ENCODE results near the gene ABLIM1.

DNA sequence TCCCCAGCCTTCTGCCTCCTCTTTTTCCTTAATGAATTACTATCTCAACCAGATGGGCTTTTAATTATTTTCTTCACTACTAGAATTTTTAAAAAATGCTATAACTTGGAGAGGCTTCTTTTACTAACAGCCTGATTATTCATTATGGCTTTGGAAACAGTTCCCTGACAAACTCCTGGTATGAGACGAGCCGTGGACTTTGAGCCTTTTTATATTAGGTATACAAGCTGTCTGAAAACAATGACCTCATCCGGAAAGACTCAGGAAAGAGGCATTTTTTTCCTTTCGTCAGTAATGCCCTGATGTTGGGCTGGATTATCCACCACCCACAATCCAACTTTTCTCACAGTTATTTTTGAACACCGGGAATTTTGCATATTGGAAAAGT is 26.7 kb upstream of the ABLIM1 start:
- TF ChIP-seq, protein P1, sequence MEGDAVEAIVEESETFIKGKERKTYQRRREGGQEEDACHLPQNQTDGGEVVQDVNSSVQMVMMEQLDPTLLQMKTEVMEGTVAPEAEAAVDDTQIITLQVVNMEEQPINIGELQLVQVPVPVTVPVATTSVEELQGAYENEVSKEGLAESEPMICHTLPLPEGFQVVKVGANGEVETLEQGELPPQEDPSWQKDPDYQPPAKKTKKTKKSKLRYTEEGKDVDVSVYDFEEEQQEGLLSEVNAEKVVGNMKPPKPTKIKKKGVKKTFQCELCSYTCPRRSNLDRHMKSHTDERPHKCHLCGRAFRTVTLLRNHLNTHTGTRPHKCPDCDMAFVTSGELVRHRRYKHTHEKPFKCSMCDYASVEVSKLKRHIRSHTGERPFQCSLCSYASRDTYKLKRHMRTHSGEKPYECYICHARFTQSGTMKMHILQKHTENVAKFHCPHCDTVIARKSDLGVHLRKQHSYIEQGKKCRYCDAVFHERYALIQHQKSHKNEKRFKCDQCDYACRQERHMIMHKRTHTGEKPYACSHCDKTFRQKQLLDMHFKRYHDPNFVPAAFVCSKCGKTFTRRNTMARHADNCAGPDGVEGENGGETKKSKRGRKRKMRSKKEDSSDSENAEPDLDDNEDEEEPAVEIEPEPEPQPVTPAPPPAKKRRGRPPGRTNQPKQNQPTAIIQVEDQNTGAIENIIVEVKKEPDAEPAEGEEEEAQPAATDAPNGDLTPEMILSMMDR (conservative IDR thresholded peaks at IDR 0.05; ENCODE audit: low read depth, low read length) = no peak
- no peak for TF ChIP-seq POLR2A (IDR thresholded peaks at IDR 0.05; ENCODE audit: low read depth, low read length)
- no peak for TF ChIP-seq RAD21 (IDR thresholded peaks at IDR 0.05; ENCODE audit: low read length)
- no peak for TF ChIP-seq CEBPB (IDR thresholded peaks at IDR 0.05; ENCODE audit: low read depth, low read length)

Data from IMR-90 (cell line).